NB4 (cell line): Measurements from ENCODE around the gene ZNF618.

Experiments used
- DNase-seq: peaks from one replicate; pipeline ENCODE4 v3.0.0; 2010; ENCODE audit warnings: low read depth
- H3K4me3 ChIP-seq: one replicate; pipeline ENCODE4 v1.5.1; 2011; ENCODE audit warnings: mild to moderate bottlenecking, low read depth, low read length, moderate library complexity
- CTCF ChIP-seq: IDR thresholded peaks from one replicate; pipeline ENCODE4 v1.5.1; 2012; ENCODE audit warnings: low read depth, low read length
- MAX ChIP-seq: IDR thresholded peaks from 2 replicates; pipeline ENCODE4 v1.6.1; 2011; ENCODE audit warnings: low read depth, low read length
- MYC ChIP-seq: IDR thresholded peaks from 2 replicates; pipeline ENCODE4 v1.6.1; 2011; ENCODE audit warnings: low read depth, low read length
- POLR2A ChIP-seq: IDR thresholded peaks from 2 replicates; pipeline ENCODE4 v1.6.1; 2011; ENCODE audit warnings: mild to moderate bottlenecking; ENCODE audit not compliant: insufficient read length; ENCODE audit errors: extremely low read depth

Gene ZNF618

GRCh38 chr9:113934829-113935676, 58.9 kb downstream of the ZNF618 start:
- DNase-seq, result no peak
- TF ChIP-seq CTCF, result no peak
- H3K4me3 ChIP-seq, result no peak overlapping the region

- DNase-seq, result no peak
- no peak overlapping the region for H3K4me3 ChIP-seq
- TF ChIP-seq CTCF, result no peak
- TF ChIP-seq POLR2A, result no peak
- no peak for TF ChIP-seq MAX
- TF ChIP-seq MYC, result no peak
Observed at GRCh38 chr9:113935677-113936380, 59.7 kb downstream of the ZNF618 start.

GRCh38 chr9:113940077-113940476, 64.0 kb downstream of the ZNF618 start:
- TF ChIP-seq POLR2A (no peak), MAX (no peak), CTCF (no peak), MYC (no peak)
- DNase-seq, result no peak
- H3K4me3 ChIP-seq, result no peak overlapping the region

- TF ChIP-seq POLR2A, result no peak
- no peak for TF ChIP-seq MYC
- no peak for TF ChIP-seq CTCF
- TF ChIP-seq MAX, result no peak
- no peak overlapping the region for H3K4me3 ChIP-seq
- DNase-seq, result no peak
Observed at GRCh38 chr9:113941056-113941455, 64.9 kb downstream of the ZNF618 start.

- no peak overlapping the region for H3K4me3 ChIP-seq
- no peak for DNase-seq
- TF ChIP-seq MAX, result no peak
- TF ChIP-seq CTCF, result no peak
- no peak for TF ChIP-seq MYC
- no peak for TF ChIP-seq POLR2A
Observed at GRCh38 chr9:113941526-113941925, 65.4 kb downstream of the ZNF618 start.
